HG03025 (cell line): ENCODE results near the gene DLX1.
"Not testable (repeated sequence)": the region's sequence is repeated elsewhere in the genome, so short reads cannot be mapped to it uniquely, and the experiment has no call there.

Source experiments
- ATAC-seq: cut with Tn5 transposase; IDR thresholded peaks from one replicate; pipeline ENCODE4 v1.9.1; 2021; ENCODE audit warnings: mild to moderate bottlenecking, moderate library complexity; ENCODE audit not compliant: unreplicated experiment, low FRiP score

Gene DLX1

DNA sequence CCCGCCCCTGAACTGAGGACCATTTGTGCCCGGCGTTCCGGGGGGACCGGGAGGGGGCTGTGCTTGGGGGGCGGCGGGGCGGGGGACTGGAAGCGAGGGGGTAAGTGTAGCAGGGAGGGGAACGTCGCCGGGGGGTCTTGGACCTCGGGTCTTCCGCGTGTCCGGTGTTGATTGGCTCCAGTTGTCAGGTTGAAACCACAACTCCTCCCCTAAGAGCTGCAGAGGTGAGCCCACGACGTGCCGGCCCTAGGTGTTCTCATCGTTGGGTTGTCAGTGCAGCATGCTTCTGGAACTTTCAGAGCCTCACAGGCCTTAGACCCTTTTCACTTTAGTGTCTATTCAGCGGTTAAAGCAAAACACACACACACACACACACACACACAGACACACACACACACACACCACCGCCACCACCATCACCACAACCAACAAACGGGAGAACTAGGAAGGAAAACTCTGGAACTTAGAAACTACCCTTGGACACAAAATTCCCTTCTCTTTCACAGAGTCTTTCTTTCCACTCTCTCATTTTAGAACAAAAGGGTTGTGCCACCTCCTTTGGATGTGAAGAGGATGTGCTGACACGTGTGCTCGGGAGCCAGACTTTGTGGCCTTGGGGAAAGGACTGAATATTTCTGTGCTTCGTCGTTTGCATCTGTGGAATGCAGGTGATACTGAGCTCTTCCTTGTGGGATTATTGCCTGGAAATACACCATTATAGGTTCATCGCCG, 24.1 kb downstream of the DLX1 start:
- ATAC-seq = no peak

DNA sequence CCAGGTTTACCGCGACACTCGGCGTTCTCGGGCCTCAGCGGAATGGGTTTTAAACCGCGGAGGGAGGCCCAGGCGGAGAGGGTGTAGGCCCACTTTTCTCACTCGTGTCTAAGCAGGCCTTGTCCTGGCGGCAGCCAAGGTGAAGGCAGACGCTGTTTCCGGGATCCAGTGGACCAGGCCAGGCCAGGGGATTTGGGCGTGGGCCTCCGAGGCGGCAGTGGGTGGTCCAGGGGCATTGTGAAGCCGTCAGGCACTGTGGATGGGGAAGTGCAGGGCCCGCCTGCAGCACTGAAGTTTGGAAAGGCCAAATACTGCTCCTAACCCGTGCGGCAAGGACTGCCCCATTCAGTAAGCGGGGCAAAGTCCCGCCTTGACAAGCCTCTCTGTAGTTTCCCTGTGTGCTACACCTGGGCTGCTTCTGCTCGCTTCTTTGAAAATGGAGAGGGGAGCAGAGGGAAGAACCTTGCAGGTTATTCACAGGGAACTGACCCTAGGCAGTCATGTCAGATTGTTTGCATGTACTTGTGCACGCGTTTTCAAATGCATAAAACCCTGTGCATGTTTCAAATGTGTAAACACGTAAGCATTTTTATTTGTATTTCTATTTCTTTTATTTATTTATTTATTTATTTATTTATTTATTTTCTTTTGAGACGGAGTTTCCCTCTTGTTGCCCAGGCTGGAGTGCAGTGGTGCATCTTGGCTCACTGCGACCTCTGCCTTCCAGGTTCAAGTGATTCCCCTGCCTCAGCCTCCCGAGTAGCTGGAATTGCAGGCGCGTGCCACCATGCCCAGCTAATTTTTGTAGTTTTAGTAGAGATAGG, 24.9 kb downstream of the DLX1 start:
- no peak for ATAC-seq

DNA sequence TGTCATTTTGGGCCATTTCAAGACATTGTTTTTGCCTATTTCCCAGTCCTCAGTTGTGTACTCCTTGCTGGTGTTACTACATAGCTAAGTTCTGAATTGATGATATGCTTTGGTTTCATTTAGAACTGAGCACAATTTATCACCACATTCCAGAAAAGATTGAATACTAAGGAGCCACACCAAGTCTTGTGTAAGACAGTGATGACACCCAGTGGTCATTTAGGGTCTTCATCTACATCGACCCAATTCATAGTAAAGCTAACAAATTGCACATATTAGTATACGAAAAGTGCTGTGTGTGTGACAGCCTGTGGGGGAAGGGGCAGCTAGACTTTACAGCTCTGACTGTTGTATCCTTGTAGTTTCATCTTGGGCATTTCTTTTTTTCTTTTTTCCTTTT, 28.3 kb downstream of the DLX1 start:
- ATAC-seq = no peak

DNA sequence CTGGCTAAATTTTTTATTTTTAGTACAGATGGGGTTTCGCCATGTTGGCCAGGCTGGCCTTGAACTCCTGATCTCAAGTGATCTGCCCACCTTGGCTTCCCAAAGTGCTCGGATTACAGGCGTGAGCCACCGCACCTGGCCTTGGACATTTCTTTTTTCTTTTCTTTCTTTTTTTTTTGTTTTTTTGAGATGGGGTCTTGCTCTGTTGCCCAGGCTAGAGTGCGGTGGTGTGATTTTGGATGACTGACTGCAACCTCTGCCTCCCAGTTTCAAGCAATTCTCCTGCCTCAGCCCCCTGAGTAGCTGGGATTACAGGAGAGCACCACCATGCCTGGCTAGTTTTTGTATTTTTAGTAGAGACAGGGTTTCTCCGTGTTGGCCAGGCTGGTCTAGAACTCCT, 28.9 kb downstream of the DLX1 start:
- ATAC-seq = not testable (repeated sequence)

DNA sequence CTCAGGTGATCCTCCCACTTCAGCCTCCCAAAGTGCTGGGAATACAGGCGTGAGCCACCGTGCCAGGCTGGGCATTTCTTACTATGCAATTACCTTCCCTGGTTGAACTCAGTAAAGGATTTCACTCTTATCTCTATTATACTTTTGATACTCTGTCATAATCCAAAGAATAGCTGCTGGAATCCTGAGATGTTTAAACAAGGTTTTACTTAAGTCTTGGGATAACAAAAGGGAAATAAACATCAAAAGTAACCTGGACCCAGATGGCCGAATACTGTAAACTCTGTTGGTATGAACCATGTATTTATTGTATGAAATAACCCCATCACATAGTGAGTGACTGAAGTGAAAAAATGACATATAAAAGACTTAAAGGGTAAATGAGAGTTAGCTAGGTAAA, 29.3 kb downstream of the DLX1 start:
- no peak for ATAC-seq

DNA sequence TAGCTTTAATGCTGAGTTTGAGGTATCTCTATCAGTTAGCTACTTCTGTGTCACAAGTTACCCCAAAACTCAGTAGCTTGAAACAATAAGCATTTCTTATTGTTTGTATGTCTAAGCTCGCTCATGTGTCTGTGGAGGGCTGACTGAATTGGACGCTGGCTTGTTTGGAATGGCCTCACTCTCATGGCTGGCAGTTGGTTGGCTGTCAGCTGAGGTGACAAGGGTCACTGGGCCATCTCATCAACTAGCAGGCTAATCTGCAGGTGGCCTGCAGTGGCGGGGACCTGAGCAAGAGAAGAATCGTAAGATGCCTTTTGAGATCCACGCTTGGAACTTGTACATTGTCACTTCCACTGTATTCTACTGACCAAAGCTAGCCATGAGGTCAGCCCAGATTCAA, 30.8 kb downstream of the DLX1 start:
- no peak for ATAC-seq

DNA sequence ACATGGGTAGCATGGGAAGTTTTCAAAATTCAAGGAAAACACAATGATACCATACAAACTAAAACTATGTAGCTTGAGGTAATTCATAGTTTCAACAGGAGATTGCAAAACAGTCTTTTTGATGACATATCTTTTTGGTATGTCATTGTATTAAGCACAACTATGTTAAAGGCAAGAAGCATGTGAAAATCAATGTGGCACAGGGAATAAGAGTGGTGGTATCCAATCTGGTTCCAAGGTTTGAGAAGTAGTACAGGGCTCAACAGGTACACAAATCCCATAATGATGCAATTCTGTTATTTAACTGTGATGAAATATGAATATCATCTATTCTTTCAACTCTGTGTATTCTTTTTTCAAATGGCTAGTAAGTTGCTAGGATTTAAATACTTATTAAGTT, 33.8 kb downstream of the DLX1 start:
- no peak for ATAC-seq

DNA sequence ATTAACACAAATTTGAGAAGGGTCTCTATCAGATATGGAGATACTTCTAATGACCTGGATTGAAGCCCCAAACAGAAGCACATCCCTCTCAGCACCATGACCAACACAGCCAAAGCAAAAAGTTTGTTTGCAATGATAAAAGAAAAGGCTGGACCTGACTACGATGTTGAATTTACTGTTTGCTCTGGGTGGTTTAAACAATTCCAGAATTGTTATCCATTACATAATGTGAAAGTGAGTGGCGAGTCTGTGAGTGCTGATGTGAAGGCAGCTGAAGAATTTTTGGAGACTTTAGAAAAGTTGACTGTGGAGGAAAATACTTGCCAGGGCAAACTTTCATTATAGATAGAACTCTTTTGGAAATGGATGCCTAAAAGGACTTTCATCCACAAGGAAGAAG, 34.8 kb downstream of the DLX1 start:
- no peak for ATAC-seq

DNA sequence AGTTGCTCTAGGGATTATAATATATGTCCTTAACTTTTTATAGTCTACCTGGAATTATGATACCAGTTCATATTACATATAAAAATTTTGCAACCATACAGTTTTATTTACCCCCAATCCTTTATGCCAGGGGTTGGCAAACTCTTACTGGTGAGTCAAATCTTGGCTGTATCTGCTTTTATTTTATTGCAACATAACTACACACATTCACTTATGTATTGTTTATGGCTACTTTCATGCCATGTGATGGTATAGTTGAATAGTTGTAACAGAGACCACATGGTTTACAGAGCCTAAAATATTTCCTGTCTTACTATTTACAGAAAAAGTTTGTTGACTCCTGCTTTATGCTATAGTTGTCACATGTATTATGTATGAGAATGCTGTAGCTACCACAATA, 43.2 kb downstream of the DLX1 start:
- no peak for ATAC-seq

DNA sequence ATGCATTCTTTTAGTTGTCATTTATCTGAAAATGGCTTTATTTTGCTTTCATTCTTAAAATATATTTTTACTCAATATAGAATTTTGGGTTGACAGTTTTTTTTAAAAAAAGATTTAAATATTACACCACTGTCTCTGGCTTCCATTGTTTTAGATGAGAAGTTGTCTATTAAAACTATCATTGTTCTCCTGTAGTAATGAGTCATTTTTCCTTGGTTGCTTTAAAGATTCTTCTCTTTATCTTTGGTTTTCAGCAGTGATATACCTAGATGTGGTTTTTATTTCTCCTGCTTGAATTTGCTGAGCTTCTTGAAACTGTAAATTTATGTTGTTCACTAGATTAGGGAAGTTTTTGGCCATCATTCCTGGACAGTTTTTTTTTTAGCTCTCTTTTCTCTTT, 44.1 kb downstream of the DLX1 start:
- no peak for ATAC-seq

DNA sequence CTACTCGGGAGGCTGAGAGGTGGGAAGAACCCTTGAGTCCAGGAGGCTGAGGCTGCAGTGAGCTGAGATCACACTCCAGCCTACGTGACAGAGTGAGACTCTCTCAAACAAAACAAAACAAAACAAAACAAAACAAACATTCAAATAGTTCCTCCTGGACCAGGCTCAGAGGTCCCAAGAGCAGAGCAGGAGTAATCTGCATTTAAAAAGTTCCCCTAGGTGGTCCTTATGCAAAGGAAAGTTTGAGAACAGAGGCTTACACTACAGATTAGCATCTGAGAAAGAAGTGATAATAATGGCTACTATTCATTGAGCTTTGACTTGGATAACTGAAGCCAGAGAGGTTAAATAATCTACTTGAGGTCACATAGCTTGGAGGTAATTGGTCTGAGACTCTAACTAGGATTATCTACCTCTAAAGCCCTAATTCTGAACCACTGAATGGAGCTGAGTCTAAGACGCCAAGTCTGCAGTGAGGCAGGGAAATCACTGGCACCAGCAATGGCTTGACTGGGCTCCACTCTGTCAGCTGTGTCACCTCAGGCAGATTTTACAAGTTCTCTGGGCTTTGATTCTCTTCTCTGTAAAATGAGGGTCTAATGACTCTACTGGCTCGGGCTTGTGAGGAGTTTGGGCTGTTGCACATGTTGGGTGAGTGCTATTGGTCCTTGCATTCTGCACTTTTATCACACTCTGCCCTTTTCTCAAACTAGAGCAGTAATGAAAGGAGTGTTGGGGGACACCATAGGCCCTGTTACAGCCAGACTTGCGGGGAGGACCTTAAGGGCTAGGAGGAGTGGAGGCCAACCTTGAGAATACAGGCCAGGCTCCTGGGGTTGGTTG, 46.6 kb downstream of the DLX1 start:
- ATAC-seq = no peak

DNA sequence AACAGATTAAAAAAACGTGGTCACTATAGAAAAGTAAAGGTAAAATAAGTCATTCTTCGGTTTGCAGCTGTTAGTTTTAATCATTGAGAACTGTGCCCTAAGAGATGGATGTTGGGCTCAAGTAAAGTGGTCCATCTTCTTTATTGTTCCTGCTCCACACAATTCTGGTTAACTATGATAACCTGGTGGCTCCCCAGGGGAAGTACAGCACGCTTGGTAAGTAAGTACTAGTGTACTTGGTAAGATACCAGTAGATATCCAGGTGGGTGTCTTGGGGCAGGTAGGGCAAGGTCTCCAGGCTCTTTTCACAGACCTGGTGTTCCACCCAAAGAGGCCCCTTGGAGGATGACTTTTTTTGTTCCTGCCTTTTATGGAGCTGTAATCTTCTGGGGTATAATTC, 49.0 kb downstream of the DLX1 start:
- ATAC-seq = no peak

DNA sequence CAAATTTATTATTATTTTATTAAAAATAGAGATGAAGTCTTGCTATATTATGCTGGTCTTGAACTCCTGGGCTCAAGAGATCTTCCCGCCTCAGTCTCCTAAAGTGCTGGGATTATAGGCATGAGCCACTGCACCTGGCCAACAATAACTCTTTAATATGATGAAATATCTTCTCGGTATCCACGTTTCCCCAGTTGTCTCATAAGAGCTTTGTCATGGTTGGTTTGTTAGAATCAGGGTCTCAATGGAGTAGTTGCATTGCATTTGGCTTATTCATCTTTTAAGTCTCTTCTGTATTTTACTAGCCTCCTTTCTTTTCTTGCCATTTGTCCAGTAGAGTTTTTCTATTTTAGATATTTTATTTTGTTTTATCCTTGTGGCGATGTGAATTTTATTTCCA, 50.1 kb downstream of the DLX1 start:
- no peak for ATAC-seq

DNA sequence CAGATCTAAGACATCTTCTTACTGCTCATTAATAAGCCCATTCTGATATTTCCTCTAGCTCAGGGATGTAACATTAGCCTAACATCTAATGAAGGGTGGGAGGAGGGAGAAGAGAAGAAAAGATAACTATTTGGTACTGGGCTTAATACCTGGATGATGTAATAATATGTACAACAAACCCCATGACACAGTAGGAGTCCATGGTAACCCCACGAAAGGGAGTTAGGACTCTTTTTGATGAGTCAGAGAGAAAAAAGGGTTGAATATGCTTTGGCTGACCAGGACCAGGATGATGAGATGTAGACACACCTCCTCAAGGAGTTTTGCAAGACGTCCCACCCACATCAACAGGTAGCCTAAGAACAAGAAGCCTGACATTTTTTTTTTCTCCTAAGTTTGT, 51.8 kb downstream of the DLX1 start:
- ATAC-seq = no peak

DNA sequence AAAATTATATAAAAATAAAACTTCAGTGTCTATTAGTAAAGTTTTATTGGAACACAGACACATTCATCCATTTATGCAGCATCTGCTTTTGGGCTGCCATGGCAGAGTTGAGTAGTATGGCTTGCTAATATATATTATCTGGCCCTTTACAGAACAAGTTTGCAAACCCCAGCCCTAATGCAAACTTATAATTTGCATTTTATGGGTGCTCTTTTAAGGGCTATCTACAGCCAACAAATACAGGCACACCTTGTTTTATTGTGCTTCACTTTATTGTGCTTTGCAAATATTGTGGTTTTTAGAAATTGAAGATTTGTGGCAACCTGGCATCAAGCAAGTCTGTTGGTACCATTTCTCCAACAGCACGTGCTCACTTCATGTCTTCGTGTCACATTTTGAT, 52.6 kb downstream of the DLX1 start:
- ATAC-seq = no peak

DNA sequence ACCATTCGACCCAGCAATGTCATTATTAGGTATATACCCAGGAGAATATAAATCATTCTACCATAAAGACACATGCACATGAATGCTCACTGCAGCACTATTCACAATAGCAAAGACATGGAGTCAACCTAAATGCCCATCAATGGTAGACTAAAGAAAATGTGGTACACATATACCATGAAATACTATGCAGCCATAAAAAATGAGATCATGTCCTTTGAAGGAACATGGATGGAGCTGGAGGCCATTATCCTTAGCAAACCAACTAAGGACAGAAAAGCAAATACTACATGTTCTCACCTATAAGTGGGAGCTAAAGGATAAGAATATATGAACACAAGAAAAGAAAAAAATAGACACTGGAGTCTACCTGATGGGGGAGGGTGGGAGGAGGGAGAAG, 53.4 kb downstream of the DLX1 start:
- not testable (repeated sequence) for ATAC-seq
